Measurements from ENCODE around the gene RNPEPL1. TPM values are rescaled to one million over a fixed set of nuclear protein-coding genes. Genes with fewer than 3 reads are reported as not detected.

The RNPEPL1 gene
- total RNA-seq, 1 experiment from 2014 or later: 22.6 TPM

DNA sequence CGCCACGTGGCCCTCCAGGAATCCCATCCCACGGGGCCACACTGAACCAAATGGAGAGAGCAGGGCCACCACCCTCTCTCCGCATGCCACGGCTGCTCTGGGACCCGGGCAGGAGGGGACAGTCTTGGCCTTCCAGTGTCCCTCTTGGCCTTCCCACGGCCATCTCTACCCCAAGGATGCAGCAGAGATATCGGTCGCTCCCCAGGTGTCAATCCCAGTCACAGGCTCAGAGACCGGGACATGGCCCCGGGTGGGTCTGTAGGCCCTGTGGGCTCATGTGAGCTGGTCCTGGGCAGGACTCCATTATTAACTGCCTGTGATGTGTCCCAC, 33.5 kb downstream of the RNPEPL1 start:
- intact Hi-C loops (cut with micrococcal nuclease; ENCODE audit: unreplicated experiment): no loop called here
- no peaks in the 10 kb centered on the region for H3K27me3 Mint-ChIP-seq (ENCODE audit: insufficient read depth, unreplicated experiment)
- no peak overlapping the region for H3K4me3 Mint-ChIP-seq (ENCODE audit: unreplicated experiment)
- H3K4me1 Mint-ChIP-seq (ENCODE audit: low read depth, unreplicated experiment): no peaks in the 10 kb centered on the region
- no peaks in the 10 kb centered on the region for H3K36me3 Mint-ChIP-seq (ENCODE audit: insufficient read depth, unreplicated experiment)
- H3K9me3 Mint-ChIP-seq (ENCODE audit: unreplicated experiment): no peaks in the 10 kb centered on the region
- peak in 1 of 2 experiments; percentile 14 for DNase-seq
- Histone ChIP-seq H3K36me3 (ENCODE audit: control insufficient read depth, insufficient read depth, low read length) (no peaks in the 10 kb centered on the region; the same call in 1 of the 2 replicates), H3K9me3 (no peaks in the 10 kb centered on the region), H3K4me3 (ENCODE audit: low read depth, low read length) (no peak overlapping the region), H3K27me3 (replicated peaks; ENCODE audit: control insufficient read depth, insufficient read depth, low read length) (no peaks in the 10 kb centered on the region), H3K4me1 (no peaks in the 10 kb centered on the region)
- TF ChIP-seq, protein P1, sequence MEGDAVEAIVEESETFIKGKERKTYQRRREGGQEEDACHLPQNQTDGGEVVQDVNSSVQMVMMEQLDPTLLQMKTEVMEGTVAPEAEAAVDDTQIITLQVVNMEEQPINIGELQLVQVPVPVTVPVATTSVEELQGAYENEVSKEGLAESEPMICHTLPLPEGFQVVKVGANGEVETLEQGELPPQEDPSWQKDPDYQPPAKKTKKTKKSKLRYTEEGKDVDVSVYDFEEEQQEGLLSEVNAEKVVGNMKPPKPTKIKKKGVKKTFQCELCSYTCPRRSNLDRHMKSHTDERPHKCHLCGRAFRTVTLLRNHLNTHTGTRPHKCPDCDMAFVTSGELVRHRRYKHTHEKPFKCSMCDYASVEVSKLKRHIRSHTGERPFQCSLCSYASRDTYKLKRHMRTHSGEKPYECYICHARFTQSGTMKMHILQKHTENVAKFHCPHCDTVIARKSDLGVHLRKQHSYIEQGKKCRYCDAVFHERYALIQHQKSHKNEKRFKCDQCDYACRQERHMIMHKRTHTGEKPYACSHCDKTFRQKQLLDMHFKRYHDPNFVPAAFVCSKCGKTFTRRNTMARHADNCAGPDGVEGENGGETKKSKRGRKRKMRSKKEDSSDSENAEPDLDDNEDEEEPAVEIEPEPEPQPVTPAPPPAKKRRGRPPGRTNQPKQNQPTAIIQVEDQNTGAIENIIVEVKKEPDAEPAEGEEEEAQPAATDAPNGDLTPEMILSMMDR (IDR thresholded peaks at IDR 0.05; ENCODE audit: insufficient read depth in 1 of 2, low read depth in 1 of 2, low read length in 1 of 2, severe bottlenecking in 1 of 2, unreplicated experiment in 1 of 2): no peak
- no TSS peak for BruUV-seq (replicated peaks)
- no peak overlapping the region for H3K27ac Mint-ChIP-seq (ENCODE audit: unreplicated experiment)
- CTCF ChIA-PET: no interaction called here
- POLR2A ChIA-PET: no interaction called here

DNA sequence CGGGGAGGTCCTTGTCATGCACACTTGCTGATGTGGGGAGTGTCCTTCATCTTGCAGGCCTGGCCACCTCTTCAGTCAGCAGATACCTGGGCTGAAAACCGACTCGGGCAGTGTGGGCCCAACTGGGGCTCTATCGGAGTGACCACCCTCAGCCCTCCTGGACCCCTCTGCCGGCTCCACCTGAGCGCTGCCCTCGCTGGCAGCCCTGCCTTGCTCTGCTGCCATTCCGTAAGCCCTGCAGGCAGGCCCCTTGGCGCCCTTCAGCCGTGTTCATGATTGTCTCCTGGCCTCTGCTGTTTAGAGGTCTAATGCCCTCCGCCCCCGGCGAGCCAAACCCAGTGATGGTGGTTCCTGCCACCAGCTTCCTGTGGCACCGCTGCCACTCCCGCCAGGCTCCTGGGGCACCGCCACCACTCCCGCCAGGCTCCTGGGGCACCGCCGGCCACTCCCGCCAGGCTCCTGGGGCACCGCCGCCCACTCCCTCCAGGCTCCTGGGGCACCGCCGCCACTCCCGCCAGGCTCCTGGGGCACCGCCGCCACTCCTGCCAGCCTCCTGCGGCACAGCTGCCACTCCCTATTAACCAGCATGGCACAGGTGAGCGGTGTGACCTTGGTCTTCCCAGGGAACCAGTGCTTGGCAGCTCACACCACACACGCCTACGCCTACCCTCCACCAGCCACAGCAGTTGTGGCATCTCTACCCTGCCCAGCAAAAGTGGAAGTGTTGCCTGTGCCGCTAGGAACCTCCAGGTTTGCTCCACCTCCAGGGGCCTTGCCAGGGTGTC, 34.2 kb downstream of the RNPEPL1 start:
- BruUV-seq (replicated peaks): no TSS peak
- peaks cover 1% of the 10 kb centered on the region for H3K4me1 Mint-ChIP-seq (ENCODE audit: low read depth, unreplicated experiment)
- no peaks in the 10 kb centered on the region for H3K27me3 Mint-ChIP-seq (ENCODE audit: insufficient read depth, unreplicated experiment)
- POLR2A ChIA-PET: no interaction called here
- CTCF ChIA-PET: no interaction called here
- Histone ChIP-seq H3K36me3 (ENCODE audit: control insufficient read depth, insufficient read depth, low read length) (no peaks in the 10 kb centered on the region; the same call in 1 of the 2 replicates), H3K4me3 (ENCODE audit: low read depth, low read length) (no peak overlapping the region), H3K4me1 (no peaks in the 10 kb centered on the region), H3K9me3 (no peaks in the 10 kb centered on the region), H3K27me3 (replicated peaks; ENCODE audit: control insufficient read depth, insufficient read depth, low read length) (no peaks in the 10 kb centered on the region)
- peak in 1 of 2 experiments; percentile 6 for DNase-seq
- intact Hi-C loops (cut with micrococcal nuclease; ENCODE audit: unreplicated experiment): no loop called here
- H3K27ac Mint-ChIP-seq (ENCODE audit: unreplicated experiment): no peak overlapping the region
- H3K36me3 Mint-ChIP-seq (ENCODE audit: insufficient read depth, unreplicated experiment): no peaks in the 10 kb centered on the region
- H3K4me3 Mint-ChIP-seq (ENCODE audit: unreplicated experiment): no peak overlapping the region
- TF ChIP-seq, protein P1 (IDR thresholded peaks at IDR 0.05; ENCODE audit: insufficient read depth in 1 of 2, low read depth in 1 of 2, low read length in 1 of 2, severe bottlenecking in 1 of 2, unreplicated experiment in 1 of 2): no peak
- no peaks in the 10 kb centered on the region for H3K9me3 Mint-ChIP-seq (ENCODE audit: unreplicated experiment)

DNA sequence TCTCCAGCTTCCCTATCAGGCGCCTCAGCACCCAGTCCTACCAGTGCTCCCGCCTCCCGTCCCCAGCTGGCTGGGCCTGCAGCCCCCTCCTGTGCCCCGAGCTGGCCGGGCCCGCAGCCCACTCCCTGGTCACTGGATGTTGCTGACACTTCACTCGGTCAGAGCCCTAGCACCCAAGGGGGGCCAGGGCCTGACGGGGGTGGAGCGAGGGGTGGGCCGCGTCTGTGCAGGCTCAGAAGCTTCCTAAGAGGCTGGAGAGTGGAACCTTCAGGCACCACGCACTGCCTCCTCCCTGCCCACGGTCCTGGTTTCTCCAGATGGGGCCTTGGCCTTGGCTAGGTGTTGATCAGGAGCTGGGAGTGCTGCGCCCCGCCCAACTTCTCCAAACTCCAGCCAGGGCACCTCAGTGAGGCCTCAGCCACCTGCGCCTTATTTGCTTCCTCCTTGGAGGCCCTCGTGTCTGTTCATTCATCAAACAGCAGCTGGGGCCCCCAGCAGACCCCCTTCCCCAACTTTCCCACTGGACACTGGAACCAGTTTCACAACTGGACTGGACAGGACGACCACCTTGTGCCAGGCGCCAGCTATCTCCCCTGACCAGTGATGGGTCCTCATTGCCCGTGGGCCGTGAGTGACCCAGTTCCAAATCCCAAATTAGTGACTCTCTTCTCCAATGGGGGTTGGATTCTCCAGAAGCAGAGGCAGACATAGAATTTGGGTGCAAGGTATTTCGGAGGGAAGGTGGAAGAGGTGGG, 35.0 kb downstream of the RNPEPL1 start:
- Histone ChIP-seq H3K4me3 (ENCODE audit: low read depth, low read length) (no peak overlapping the region), H3K9me3 (no peaks in the 10 kb centered on the region), H3K4me1 (no peaks in the 10 kb centered on the region), H3K27me3 (replicated peaks; ENCODE audit: control insufficient read depth, insufficient read depth, low read length) (no peaks in the 10 kb centered on the region), H3K36me3 (ENCODE audit: control insufficient read depth, insufficient read depth, low read length) (no peaks in the 10 kb centered on the region; the same call in 1 of the 2 replicates)
- CTCF ChIA-PET: no interaction called here
- TF ChIP-seq, protein P1 (IDR thresholded peaks at IDR 0.05; ENCODE audit: insufficient read depth in 1 of 2, low read depth in 1 of 2, low read length in 1 of 2, severe bottlenecking in 1 of 2, unreplicated experiment in 1 of 2): no peak
- Mint-ChIP-seq H3K27me3 (ENCODE audit: insufficient read depth, unreplicated experiment) (no peaks in the 10 kb centered on the region), H3K27ac (ENCODE audit: unreplicated experiment) (no peak overlapping the region), H3K9me3 (ENCODE audit: unreplicated experiment) (no peaks in the 10 kb centered on the region), H3K36me3 (ENCODE audit: insufficient read depth, unreplicated experiment) (peaks cover 6% of the 10 kb centered on the region), H3K4me3 (ENCODE audit: unreplicated experiment) (no peak overlapping the region), H3K4me1 (ENCODE audit: low read depth, unreplicated experiment) (peaks cover 8% of the 10 kb centered on the region)
- POLR2A ChIA-PET: interaction anchor here (1.7 kb wide), 1 partner anchor 348 kb away, joined by 3 read pairs; no protein-coding TSS in a partner anchor
- intact Hi-C loops (cut with micrococcal nuclease; ENCODE audit: unreplicated experiment): no loop called here
- no TSS peak for BruUV-seq (replicated peaks)
- DNase-seq: peak in 1 of 2 experiments; percentile 19
